H1 (cell line): ENCODE results near the gene DPH6. TPM values are rescaled to one million over a fixed set of nuclear protein-coding genes. Genes with fewer than 3 reads are reported as not detected.

ENCODE experiments used
- CBX5 ChIP-seq: fragments of 300-800, 300-1000 bp; sonication (generic); IDR thresholded peaks from 2 replicates; pipeline ENCODE4 v1.7.1; 2016; ENCODE audit warnings: antibody characterized with exemption, low read length, low read depth
- CBX8 ChIP-seq: fragments of 300-800, 300-1000 bp; sonication (generic); IDR thresholded peaks from 2 replicates; pipeline ENCODE4 v1.7.1; 2016; ENCODE audit warnings: low read depth, low read length, borderline replicate concordance
- CHD1 ChIP-seq: IDR thresholded peaks from 2 replicates; pipeline ENCODE4 v1.6.1; 2012; ENCODE audit warnings: low read depth, low read length, improper control_type of control experiment
- EGR1 ChIP-seq: IDR thresholded peaks from 2 replicates; pipeline ENCODE4 v1.6.1; 2011; ENCODE audit warnings: low read depth, low read length, borderline replicate concordance
- MAFK ChIP-seq: IDR thresholded peaks from 2 replicates; pipeline ENCODE4 v1.6.1; 2012; ENCODE audit warnings: low read depth, mild to moderate bottlenecking, improper control_type of control experiment, low read length
- POU5F1 ChIP-seq: IDR thresholded peaks from 2 replicates; pipeline ENCODE4 v1.6.1; 2011; ENCODE audit warnings: low read depth, mild to moderate bottlenecking, low read length, moderate library complexity
- TAF7 ChIP-seq: optimal IDR thresholded peaks from 2 replicates; pipeline ENCODE3; 2011; ENCODE audit warnings: low read depth, mild to moderate bottlenecking, inconsistent platforms, low read length, moderate library complexity, borderline replicate concordance
- polyA plus RNA-seq, 7 experiments: library from polyadenylated mRNA; depleted of rRNA in 3 of 7; stranded (reverse) in 5 of 7; unstranded in 2 of 7; fragments of >200 nt in 5 of 7; fragments of 200-250 nt in 2 of 7; gene quantifications; 1 replicate in 5 of 7; 2 replicates in 1 of 7; 4 replicates in 1 of 7; pipeline versions ENCODE4 v1.2.1 to v1.2.3, GENCODE V29; 2011 to 2013; ENCODE audit warnings: missing spikeins in 2 of 7, mixed read lengths in 2 of 7
- total RNA-seq: library from RNA; stranded (reverse); fragmentation: NEBNext Ultra II Directional; extraction: Animal tissue kit (Norgen Biotek cat#: 25700); gene quantifications from 2 replicates; pipeline ENCODE4 v1.2.1, GENCODE V29; 2021
- TF ChIP-seq, protein P1 (sequence below): fragments of 300-600 bp; sonication (generic); IDR thresholded peaks from 2 replicates; pipeline ENCODE4 v1.7.1; 2012; ENCODE audit warnings: low read length, moderate library complexity, mild to moderate bottlenecking, inconsistent platforms; ENCODE audit not compliant: insufficient replicate concordance

The DPH6 gene
- total and polyA plus RNA-seq, 2 of the 8 experiments (the other 6 are each of a cell fraction or from before 2014, with no cell fraction given), result 21.6 to 30.5 TPM

DNA sequence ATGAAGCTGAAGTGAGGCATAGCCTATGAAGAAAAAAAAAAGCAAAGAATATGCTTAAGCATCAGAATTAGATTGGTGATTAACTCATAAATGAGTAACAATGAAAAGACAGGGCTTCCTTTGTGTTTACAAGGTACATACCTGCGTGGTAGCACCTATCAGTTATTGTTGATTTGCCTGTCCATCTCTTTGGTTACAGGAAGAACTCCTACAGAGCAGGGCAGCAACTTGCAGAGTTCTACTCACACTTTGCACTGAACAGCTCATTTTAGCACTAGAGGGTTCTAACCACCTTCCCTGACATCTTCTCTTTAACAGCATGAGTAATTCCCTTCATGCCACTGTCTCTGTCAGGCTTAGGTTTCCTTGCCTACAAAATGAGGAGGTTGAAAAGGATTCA, 166.0 kb downstream of the DPH6 start (continued):
- no peak for TF ChIP-seq CBX8
- TF ChIP-seq POU5F1, result no peak
- no peak for TF ChIP-seq TAF7
- TF ChIP-seq, protein P1, sequence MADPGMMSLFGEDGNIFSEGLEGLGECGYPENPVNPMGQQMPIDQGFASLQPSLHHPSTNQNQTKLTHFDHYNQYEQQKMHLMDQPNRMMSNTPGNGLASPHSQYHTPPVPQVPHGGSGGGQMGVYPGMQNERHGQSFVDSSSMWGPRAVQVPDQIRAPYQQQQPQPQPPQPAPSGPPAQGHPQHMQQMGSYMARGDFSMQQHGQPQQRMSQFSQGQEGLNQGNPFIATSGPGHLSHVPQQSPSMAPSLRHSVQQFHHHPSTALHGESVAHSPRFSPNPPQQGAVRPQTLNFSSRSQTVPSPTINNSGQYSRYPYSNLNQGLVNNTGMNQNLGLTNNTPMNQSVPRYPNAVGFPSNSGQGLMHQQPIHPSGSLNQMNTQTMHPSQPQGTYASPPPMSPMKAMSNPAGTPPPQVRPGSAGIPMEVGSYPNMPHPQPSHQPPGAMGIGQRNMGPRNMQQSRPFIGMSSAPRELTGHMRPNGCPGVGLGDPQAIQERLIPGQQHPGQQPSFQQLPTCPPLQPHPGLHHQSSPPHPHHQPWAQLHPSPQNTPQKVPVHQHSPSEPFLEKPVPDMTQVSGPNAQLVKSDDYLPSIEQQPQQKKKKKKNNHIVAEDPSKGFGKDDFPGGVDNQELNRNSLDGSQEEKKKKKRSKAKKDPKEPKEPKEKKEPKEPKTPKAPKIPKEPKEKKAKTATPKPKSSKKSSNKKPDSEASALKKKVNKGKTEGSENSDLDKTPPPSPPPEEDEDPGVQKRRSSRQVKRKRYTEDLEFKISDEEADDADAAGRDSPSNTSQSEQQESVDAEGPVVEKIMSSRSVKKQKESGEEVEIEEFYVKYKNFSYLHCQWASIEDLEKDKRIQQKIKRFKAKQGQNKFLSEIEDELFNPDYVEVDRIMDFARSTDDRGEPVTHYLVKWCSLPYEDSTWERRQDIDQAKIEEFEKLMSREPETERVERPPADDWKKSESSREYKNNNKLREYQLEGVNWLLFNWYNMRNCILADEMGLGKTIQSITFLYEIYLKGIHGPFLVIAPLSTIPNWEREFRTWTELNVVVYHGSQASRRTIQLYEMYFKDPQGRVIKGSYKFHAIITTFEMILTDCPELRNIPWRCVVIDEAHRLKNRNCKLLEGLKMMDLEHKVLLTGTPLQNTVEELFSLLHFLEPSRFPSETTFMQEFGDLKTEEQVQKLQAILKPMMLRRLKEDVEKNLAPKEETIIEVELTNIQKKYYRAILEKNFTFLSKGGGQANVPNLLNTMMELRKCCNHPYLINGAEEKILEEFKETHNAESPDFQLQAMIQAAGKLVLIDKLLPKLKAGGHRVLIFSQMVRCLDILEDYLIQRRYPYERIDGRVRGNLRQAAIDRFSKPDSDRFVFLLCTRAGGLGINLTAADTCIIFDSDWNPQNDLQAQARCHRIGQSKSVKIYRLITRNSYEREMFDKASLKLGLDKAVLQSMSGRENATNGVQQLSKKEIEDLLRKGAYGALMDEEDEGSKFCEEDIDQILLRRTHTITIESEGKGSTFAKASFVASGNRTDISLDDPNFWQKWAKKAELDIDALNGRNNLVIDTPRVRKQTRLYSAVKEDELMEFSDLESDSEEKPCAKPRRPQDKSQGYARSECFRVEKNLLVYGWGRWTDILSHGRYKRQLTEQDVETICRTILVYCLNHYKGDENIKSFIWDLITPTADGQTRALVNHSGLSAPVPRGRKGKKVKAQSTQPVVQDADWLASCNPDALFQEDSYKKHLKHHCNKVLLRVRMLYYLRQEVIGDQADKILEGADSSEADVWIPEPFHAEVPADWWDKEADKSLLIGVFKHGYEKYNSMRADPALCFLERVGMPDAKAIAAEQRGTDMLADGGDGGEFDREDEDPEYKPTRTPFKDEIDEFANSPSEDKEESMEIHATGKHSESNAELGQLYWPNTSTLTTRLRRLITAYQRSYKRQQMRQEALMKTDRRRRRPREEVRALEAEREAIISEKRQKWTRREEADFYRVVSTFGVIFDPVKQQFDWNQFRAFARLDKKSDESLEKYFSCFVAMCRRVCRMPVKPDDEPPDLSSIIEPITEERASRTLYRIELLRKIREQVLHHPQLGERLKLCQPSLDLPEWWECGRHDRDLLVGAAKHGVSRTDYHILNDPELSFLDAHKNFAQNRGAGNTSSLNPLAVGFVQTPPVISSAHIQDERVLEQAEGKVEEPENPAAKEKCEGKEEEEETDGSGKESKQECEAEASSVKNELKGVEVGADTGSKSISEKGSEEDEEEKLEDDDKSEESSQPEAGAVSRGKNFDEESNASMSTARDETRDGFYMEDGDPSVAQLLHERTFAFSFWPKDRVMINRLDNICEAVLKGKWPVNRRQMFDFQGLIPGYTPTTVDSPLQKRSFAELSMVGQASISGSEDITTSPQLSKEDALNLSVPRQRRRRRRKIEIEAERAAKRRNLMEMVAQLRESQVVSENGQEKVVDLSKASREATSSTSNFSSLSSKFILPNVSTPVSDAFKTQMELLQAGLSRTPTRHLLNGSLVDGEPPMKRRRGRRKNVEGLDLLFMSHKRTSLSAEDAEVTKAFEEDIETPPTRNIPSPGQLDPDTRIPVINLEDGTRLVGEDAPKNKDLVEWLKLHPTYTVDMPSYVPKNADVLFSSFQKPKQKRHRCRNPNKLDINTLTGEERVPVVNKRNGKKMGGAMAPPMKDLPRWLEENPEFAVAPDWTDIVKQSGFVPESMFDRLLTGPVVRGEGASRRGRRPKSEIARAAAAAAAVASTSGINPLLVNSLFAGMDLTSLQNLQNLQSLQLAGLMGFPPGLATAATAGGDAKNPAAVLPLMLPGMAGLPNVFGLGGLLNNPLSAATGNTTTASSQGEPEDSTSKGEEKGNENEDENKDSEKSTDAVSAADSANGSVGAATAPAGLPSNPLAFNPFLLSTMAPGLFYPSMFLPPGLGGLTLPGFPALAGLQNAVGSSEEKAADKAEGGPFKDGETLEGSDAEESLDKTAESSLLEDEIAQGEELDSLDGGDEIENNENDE, result no peak
- TF ChIP-seq MAFK, result no peak
- no peak for TF ChIP-seq CHD1
- TF ChIP-seq CBX5, result no peak
- TF ChIP-seq EGR1, result no peak
